ENCODE data around the gene PLCH2.

DNA sequence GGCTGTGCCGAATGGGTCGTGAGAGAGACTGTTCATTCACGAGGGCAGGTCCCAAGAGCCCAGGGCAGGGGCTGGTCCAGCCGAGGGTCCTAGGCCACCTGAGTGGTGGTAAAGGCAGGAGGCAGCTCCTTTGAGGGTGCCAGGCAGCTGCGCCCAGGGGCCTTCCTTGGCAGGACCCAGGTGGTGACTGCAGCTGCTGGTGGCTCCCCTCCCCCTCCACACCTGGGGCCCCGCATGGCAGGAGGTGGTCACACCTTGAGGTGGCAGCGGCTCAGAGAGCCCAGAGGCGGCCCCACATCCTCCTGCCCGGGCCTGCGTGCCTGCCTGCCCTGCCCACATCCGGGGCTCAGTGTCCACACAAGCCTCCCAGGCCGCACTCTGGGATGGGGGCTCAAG is 9.8 kb upstream of the PLCH2 start:
- TF ChIP-seq, protein P1, sequence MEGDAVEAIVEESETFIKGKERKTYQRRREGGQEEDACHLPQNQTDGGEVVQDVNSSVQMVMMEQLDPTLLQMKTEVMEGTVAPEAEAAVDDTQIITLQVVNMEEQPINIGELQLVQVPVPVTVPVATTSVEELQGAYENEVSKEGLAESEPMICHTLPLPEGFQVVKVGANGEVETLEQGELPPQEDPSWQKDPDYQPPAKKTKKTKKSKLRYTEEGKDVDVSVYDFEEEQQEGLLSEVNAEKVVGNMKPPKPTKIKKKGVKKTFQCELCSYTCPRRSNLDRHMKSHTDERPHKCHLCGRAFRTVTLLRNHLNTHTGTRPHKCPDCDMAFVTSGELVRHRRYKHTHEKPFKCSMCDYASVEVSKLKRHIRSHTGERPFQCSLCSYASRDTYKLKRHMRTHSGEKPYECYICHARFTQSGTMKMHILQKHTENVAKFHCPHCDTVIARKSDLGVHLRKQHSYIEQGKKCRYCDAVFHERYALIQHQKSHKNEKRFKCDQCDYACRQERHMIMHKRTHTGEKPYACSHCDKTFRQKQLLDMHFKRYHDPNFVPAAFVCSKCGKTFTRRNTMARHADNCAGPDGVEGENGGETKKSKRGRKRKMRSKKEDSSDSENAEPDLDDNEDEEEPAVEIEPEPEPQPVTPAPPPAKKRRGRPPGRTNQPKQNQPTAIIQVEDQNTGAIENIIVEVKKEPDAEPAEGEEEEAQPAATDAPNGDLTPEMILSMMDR (IDR thresholded peaks at IDR 0.05 in 4 of 5, conservative IDR thresholded peaks at IDR 0.05 in 1 of 5), result no peak
- no peak for TF ChIP-seq POLR2A (IDR thresholded peaks at IDR 0.05)
